ACC112 (cell line): ENCODE results near the gene ADGRG7.
"Not testable (repeated sequence)": the region's sequence is repeated elsewhere in the genome, so short reads cannot be mapped to it uniquely, and the experiment has no call there.

Experiments used
- H2AFZ ChIP-seq: fragments of 200-600 bp; sonication (generic); one replicate; pipeline ENCODE4 v1.6.0; 2017; ENCODE audit warnings: antibody characterized with exemption, low read length; ENCODE audit not compliant: unreplicated experiment
- H3K27ac ChIP-seq: fragments of 200-600 bp; sonication (generic); 2 replicates; pipeline ENCODE4 v1.5.1; 2014; ENCODE audit warnings: low read depth, mild to moderate bottlenecking, antibody characterized with exemption, low read length, moderate library complexity
- H3K27me3 ChIP-seq: fragments of 200-600 bp; sonication (generic); 2 replicates; pipeline ENCODE4 v1.6.1; 2014; ENCODE audit warnings: mild to moderate bottlenecking, antibody characterized with exemption, low read length, moderate library complexity, mixed read lengths; ENCODE audit not compliant: insufficient read depth
- H3K36me3 ChIP-seq: fragments of 200-600 bp; sonication (generic); 2 replicates; pipeline ENCODE4 v1.6.1; 2016; ENCODE audit warnings: mild to moderate bottlenecking, antibody characterized with exemption, low read length, moderate library complexity, mixed read lengths; ENCODE audit not compliant: insufficient read depth
- H3K4me1 ChIP-seq: fragments of 200-600 bp; sonication (generic); one replicate; pipeline ENCODE4 v1.6.1; 2016; ENCODE audit warnings: low read length, mixed read lengths; ENCODE audit not compliant: insufficient read depth, unreplicated experiment, control insufficient read depth
- H3K4me3 ChIP-seq: fragments of 200-600 bp; sonication (generic); 2 replicates; pipeline ENCODE4 v1.5.1; 2014; ENCODE audit warnings: mild to moderate bottlenecking, low read depth, low read length
- H3K79me2 ChIP-seq: fragments of 200-600 bp; sonication (generic); one replicate; pipeline ENCODE4 v1.6.0; 2016; ENCODE audit warnings: low read length; ENCODE audit not compliant: control insufficient read depth, unreplicated experiment, insufficient read depth

ADGRG7 gene

GRCh38 chr3:100645913-100646312 is 36.5 kb downstream of the ADGRG7 start:
- no peak overlapping the region for H3K4me3 ChIP-seq
- H3K36me3 ChIP-seq, result no peaks in the 10 kb centered on the region
- no peak overlapping the region for H3K27ac ChIP-seq
- no peak overlapping the region for H2AFZ ChIP-seq
- peaks cover 11% of the 10 kb centered on the region for H3K4me1 ChIP-seq
- H3K79me2 ChIP-seq, result no peaks in the 10 kb centered on the region
- no peaks in the 10 kb centered on the region for H3K27me3 ChIP-seq

- H3K27ac ChIP-seq, result no peak overlapping the region
- H2AFZ ChIP-seq, result no peak overlapping the region
- no peaks in the 10 kb centered on the region for H3K79me2 ChIP-seq
- no peaks in the 10 kb centered on the region for H3K36me3 ChIP-seq
- H3K4me3 ChIP-seq, result no peak overlapping the region
- H3K4me1 ChIP-seq, result peaks cover 24% of the 10 kb centered on the region
- H3K27me3 ChIP-seq, result no peaks in the 10 kb centered on the region
These were observed 37.8 kb downstream of the ADGRG7 start for GRCh38 chr3:100647171-100647570.

DNA sequence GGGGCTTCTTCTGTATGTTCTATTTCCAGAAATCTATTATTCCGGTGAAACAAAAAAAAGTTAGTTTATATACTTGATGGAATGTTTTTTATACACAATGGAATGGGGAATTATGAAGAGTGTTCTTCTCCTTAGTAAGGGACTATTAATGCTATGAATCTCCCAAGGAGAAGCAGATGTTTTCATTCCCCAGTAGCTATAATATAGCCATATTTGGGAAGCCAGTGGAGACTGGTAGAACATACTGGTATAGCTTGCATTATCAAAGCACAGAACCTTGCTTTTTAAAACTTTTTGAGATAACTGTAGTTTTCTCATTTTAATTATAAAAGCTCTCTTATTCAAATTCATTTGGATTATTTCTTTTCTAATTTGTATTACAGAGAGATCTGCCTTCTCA is 38.3 kb downstream of the ADGRG7 start:
- H3K27me3 ChIP-seq, result no peaks in the 10 kb centered on the region
- H3K36me3 ChIP-seq, result no peaks in the 10 kb centered on the region
- no peak overlapping the region for H3K27ac ChIP-seq
- H3K4me1 ChIP-seq, result peaks cover 27% of the 10 kb centered on the region
- H3K4me3 ChIP-seq, result no peak overlapping the region
- H2AFZ ChIP-seq, result no peak overlapping the region
- no peaks in the 10 kb centered on the region for H3K79me2 ChIP-seq

DNA sequence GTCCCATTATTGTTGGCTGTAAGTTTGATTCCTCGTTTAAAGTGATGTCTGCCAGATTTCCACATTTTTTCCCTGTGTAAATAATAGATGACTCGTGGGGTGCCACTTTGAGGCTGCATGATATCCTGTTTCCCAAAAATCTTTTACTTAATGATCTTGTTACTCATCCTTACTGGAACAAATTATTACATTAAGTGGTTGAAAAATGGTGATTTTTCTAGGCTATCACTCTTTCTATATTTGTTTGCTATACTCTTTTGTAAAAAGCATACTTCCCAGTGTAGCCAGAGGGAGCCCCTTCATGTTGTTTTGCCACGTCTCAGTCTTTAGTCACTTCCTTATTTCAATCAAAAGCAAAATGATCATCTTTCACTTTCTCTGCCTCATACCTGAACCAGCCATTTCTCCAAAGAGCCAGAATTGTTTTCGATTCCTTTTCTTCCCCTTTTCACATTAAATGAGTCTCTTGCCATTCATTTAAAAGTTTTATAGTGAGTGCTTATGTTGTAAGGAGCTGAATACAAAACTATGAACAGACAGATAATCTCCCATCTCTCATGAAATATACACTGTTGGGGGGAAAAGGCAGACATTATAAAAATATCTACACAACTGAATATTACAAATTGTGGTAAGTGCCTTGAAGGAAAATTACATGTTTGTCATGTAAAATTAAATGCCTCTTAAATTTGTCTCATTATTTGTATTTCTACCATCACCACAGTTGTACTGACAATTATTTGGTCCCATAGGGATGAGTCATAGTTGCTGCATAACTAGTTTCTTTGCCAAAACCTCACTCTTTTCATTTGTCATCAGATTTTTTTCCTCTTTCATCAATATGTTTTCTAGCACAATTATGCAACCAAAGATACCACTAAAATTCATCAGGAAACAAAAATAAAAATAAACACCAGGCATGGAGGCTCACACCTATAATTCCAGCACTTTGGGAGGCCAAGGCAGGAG is 41.5 kb downstream of the ADGRG7 start:
- Histone ChIP-seq H3K4me3 (peak overlapping the region; percentile 72), H3K27ac (peak overlapping the region; percentile 98), H3K79me2 (no peaks in the 10 kb centered on the region)

DNA sequence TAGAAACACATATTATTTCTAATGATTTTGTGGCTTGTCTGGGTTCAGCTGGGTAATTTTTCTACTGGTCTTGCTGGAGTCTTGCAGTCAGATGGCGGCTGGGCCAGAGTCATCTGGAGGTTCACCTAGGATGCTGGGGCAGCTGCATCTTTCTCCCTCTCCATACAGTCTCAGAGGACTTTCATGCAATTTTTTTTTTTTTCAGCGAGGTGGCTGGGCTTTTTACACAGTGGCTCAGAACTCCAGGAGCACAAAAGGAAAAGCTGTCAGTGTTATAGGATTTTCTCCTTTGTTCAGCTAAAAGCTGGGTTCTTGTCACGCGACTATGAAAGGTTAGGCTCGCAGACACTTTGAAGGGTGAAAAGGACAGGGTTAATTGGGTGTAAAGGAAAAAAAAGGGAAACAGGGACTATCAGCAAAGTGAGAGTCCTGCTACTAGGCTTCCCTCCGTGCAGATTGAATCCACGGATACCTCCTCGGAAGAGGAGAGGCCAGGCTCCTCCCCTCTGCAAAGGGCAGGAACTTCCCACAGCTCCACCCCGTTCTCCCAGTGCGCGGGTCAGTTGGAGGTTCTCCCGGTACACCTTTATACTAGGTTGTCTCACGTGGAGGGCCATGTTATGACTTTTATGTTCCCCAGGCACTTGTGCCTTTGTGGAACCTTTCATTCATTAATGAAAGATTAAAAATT is 44.3 kb downstream of the ADGRG7 start:
- H3K27me3 ChIP-seq, result no peaks in the 10 kb centered on the region
- H3K4me3 ChIP-seq, result no peak overlapping the region
- no peak overlapping the region for H2AFZ ChIP-seq
- no peaks in the 10 kb centered on the region for H3K79me2 ChIP-seq
- H3K27ac ChIP-seq, result no peak overlapping the region
- H3K4me1 ChIP-seq, result peaks cover 27% of the 10 kb centered on the region
- no peaks in the 10 kb centered on the region for H3K36me3 ChIP-seq

More for the DNA sequence above, 41.5 kb downstream of the ADGRG7 start:
- H3K4me1 ChIP-seq, result peaks cover 27% of the 10 kb centered on the region
- no peaks in the 10 kb centered on the region for H3K27me3 ChIP-seq
- no peaks in the 10 kb centered on the region for H3K36me3 ChIP-seq
- peak overlapping the region; percentile 88 for H2AFZ ChIP-seq

DNA sequence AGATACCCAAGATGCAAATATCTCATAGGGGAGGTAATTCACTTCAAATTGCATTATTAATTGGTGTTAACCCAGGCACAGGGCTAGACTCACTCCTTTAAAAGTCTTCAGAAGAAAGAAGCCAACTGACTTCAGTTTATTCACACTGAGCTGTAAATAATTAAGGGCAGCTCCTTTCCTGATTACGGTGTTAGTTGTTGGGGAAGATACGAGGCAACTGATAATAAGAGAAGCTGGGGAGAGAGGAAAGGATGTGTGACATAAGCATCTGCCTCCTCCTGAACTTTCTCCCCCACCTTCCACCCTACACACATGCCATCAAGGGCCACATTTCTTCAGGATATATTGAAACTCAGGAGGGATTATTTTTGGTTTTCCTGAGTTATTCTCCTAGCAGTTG is 47.5 kb downstream of the ADGRG7 start:
- no peaks in the 10 kb centered on the region for H3K36me3 ChIP-seq
- H3K4me3 ChIP-seq, result no peak overlapping the region
- H3K79me2 ChIP-seq, result no peaks in the 10 kb centered on the region
- H3K4me1 ChIP-seq, result peaks cover 5% of the 10 kb centered on the region
- no peak overlapping the region for H2AFZ ChIP-seq
- H3K27me3 ChIP-seq, result no peaks in the 10 kb centered on the region
- H3K27ac ChIP-seq, result no peak overlapping the region

DNA sequence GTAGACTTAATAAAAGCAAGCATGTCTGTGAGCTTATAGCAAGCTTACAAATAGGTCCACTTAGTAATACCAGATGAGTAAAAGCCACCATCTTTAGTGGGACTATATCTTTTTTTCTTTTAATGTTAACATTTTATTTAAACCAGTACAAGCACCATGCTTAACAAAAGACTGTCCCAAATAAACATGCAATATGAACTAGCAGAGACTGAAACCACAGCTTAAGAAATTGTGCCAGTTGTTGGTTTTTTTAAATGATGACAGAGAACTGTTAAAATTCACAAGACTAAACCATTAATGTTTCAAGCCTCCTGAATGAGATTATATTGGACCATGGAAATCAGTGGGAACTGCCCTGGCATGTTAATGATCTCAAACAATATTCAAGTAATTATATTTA is 51.9 kb downstream of the ADGRG7 start:
- H3K79me2 ChIP-seq, H3K27me3 ChIP-seq, H3K27ac ChIP-seq, H3K36me3 ChIP-seq, H3K4me3 ChIP-seq, H3K4me1 ChIP-seq: not testable (repeated sequence)
- peak overlapping the region; percentile 50 for H2AFZ ChIP-seq

- H2AFZ ChIP-seq, result no peak overlapping the region
- H3K4me3 ChIP-seq, result no peak overlapping the region
- H3K79me2 ChIP-seq, result no peaks in the 10 kb centered on the region
- 0 out of 2 replicates have a peak overlapping the region, but pooled peaks have one; percentile 4 for H3K27ac ChIP-seq
- H3K4me1 ChIP-seq, result no peaks in the 10 kb centered on the region
- H3K27me3 ChIP-seq, result no peaks in the 10 kb centered on the region
- no peaks in the 10 kb centered on the region for H3K36me3 ChIP-seq
These were observed 52.9 kb downstream of the ADGRG7 start for GRCh38 chr3:100662113-100662823.

DNA sequence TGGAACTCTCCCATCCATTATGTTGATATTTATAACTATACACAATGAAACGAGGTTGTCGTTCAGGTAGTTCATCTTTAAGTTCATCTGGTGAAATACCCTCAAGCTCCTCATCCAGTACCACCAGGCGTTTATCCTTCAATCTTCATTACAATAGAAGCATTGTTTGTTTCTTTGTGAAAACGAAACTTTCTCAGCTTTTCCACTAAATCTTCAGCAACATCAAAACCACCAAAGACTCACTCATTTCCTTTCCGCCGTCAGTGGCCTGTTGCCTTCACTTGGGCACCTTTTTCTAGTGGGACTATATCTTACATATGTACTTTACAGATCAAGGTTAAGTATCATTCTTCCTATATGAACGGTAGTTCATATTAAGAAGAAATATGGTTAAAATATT is 55.8 kb downstream of the ADGRG7 start:
- H3K27me3 ChIP-seq, result no peaks in the 10 kb centered on the region
- no peak overlapping the region for H3K27ac ChIP-seq
- no peaks in the 10 kb centered on the region for H3K4me1 ChIP-seq
- H3K79me2 ChIP-seq, result no peaks in the 10 kb centered on the region
- H3K4me3 ChIP-seq, result no peak overlapping the region
- H2AFZ ChIP-seq, result peak overlapping the region; percentile 64
- H3K36me3 ChIP-seq, result no peaks in the 10 kb centered on the region

DNA sequence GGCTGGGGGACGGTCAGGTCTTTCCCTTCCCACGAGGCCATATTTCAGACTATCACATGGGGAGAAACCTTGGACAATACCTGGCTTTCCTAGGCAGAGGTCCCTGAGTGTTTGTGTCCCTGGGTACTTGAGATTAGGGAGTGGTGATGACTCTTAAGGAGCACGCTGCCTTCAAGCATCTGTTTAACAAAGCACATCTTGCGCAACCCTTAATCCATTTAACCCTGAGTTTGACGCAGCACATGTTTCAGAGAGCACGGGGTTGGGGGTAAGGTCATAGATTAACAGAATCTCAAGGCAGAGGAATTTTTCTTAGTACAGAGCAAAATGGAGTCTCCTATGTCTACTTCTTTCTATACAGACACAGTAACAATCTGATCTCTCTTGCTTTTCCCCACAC is 57.3 kb downstream of the ADGRG7 start:
- not testable (repeated sequence) for H2AFZ ChIP-seq, H3K27ac ChIP-seq, H3K36me3 ChIP-seq, H3K4me1 ChIP-seq, H3K79me2 ChIP-seq, H3K4me3 ChIP-seq, H3K27me3 ChIP-seq
